Stomach (tissue), 4 donors: Measurements from ENCODE around the gene TNNI2.
"Not testable (repeated sequence)": the region's sequence is repeated elsewhere in the genome, so short reads cannot be mapped to it uniquely, and the experiment has no call there.

Experiments
- CTCF ChIP-seq, 7 experiments: fragments of 450-650 bp in 4 of 7; fragments of 200-600 bp in 3 of 7; sonication (generic) in 3 of 7; IDR thresholded peaks; one replicate each; pipeline ENCODE4 v1.5.1; 2016 to 2019; ENCODE audit warnings: antibody characterized with exemption in 7 of 7, control low read depth in 2 of 7, mild to moderate bottlenecking in 1 of 7
- EP300 ChIP-seq: sonication (generic); formaldehyde crosslinking; IDR thresholded peaks from one replicate; pipeline ENCODE4 v1.6.1; 2017; ENCODE audit warnings: antibody characterized with exemption
- POLR2AphosphoS5 ChIP-seq, 3 donors: sonication (generic); formaldehyde crosslinking; IDR thresholded peaks; one replicate each; pipeline ENCODE4 v1.6.1; 2016; ENCODE audit warnings: antibody characterized with exemption in 3 of 3

- TF ChIP-seq CTCF (IDR thresholded peaks at IDR 0.05); EP300; POLR2AphosphoS5 (IDR thresholded peaks at IDR 0.05): not testable (repeated sequence)
Observed at GRCh38 chr11:1803835-1804519, 34.8 kb upstream of the TNNI2 start.
